K562 (cell line): ENCODE measurements around the gene UBE2D2. TPM values are rescaled to one million over a fixed set of nuclear protein-coding genes. Genes with fewer than 3 reads are reported as not detected.

Source experiments
- AFF1 ChIP-seq, 2 experiments: fragments of 450-650 bp; IDR thresholded peaks; 2 replicates each; pipeline ENCODE4 v1.6.1; 2018; ENCODE audit warnings: mild to moderate bottlenecking in 2 of 2, low read depth in 1 of 2; ENCODE audit not compliant: partially characterized antibody in 2 of 2
- CBX2 ChIP-seq: fragments of 200-600 bp; sonication (generic); IDR thresholded peaks from one replicate; pipeline ENCODE4 v1.6.1; 2012; ENCODE audit warnings: mild to moderate bottlenecking, low read length, inconsistent platforms; ENCODE audit not compliant: insufficient read depth, poor library complexity, severe bottlenecking
- CHD2 ChIP-seq: IDR thresholded peaks from 2 replicates; pipeline ENCODE4 v1.6.1; 2011; ENCODE audit warnings: low read depth, low read length
- ETS2 ChIP-seq: IDR thresholded peaks from 2 replicates; pipeline ENCODE4 v1.6.1; 2016; ENCODE audit warnings: borderline replicate concordance, missing genetic modification characterization, mild to moderate bottlenecking, moderate library complexity, missing compliant biosample characterization; ENCODE audit not compliant: poor library complexity, severe bottlenecking
- KAT8 ChIP-seq: fragments of 450-650 bp; IDR thresholded peaks from 2 replicates; pipeline ENCODE4 v1.6.1; 2016; ENCODE audit warnings: low read depth, mild to moderate bottlenecking
- MCM7 ChIP-seq, 2 experiments: fragments of 450-650 bp; IDR thresholded peaks; 2 replicates each; pipeline ENCODE4 v1.6.1; 2016 to 2018
- MEF2A ChIP-seq: IDR thresholded peaks from 2 replicates; pipeline ENCODE4 v1.6.1; 2011; ENCODE audit warnings: low read depth, mild to moderate bottlenecking, low read length, moderate library complexity; ENCODE audit not compliant: control insufficient read depth
- MYNN ChIP-seq, 2 experiments: sonication (generic); formaldehyde crosslinking in 1 of 2; IDR thresholded peaks; 2 replicates each; pipeline versions ENCODE4 v1.5.0 to v1.6.1; 2016 to 2020; ENCODE audit warnings: antibody characterized with exemption in 1 of 2, missing genetic modification reagents in 1 of 2
- NFATC3 ChIP-seq: fragments of 450-650 bp; IDR thresholded peaks from 2 replicates; pipeline ENCODE4 v1.6.1; 2017; ENCODE audit warnings: mild to moderate bottlenecking
- NR2C2 ChIP-seq, 2 experiments: fragments of 200-800 bp in 1 of 2; sonication (Bioruptor generic) in 1 of 2; sonication (generic) in 1 of 2; formaldehyde crosslinking in 1 of 2; IDR thresholded peaks; 2 replicates each; pipeline versions ENCODE4 v1.6.1 to v1.8.0; 2016 to 2022; ENCODE audit warnings: mild to moderate bottlenecking in 1 of 2, missing compliant biosample characterization in 1 of 2, missing genetic modification characterization in 1 of 2, missing genetic modification reagents in 1 of 2
- RBBP5 ChIP-seq: fragments of 200-600 bp; sonication (generic); IDR thresholded peaks from 2 replicates; pipeline ENCODE4 v1.6.1; 2012; ENCODE audit warnings: borderline replicate concordance, mild to moderate bottlenecking, low read length, control low read depth, inconsistent platforms; ENCODE audit not compliant: insufficient read depth, poor library complexity, severe bottlenecking
- RHOXF2B ChIP-seq: fragments of 250-450 bp; sonication (Bioruptor Pico); conservative IDR thresholded peaks from 2 replicates; pipeline ENCODE4 v1.5.1; 2021
- SOX6 ChIP-seq: fragments of 450-650 bp; IDR thresholded peaks from 2 replicates; pipeline ENCODE4 v1.6.1; 2014; ENCODE audit warnings: mild to moderate bottlenecking
- SRF ChIP-seq, 2 experiments: fragments of 250-450, 450-650 bp in 1 of 2; sonication (Bioruptor Pico) in 1 of 2; sonication (generic) in 1 of 2; formaldehyde crosslinking; IDR thresholded peaks; 2 replicates each; pipeline versions ENCODE4 v1.5.0 to v1.5.1; 2020 to 2022; ENCODE audit warnings: mild to moderate bottlenecking in 1 of 2, missing genetic modification reagents in 1 of 2
- TAF7 ChIP-seq: fragments of 450-650 bp; IDR thresholded peaks from 2 replicates; pipeline ENCODE4 v1.6.1; 2016; ENCODE audit warnings: missing genetic modification characterization, missing compliant biosample characterization
- TOE1 ChIP-seq, 2 experiments: fragments of 450-650 bp in 1 of 2; sonication (generic) in 1 of 2; formaldehyde crosslinking in 1 of 2; IDR thresholded peaks; 2 replicates each; pipeline versions ENCODE4 v1.7.1 to v1.8.0; 2016 to 2022; ENCODE audit warnings: borderline replicate concordance in 2 of 2, mild to moderate bottlenecking in 2 of 2, antibody characterized with exemption in 1 of 2, inconsistent platforms in 1 of 2, low read depth in 1 of 2, missing genetic modification reagents in 1 of 2, moderate library complexity in 1 of 2
- ZBED1 ChIP-seq: IDR thresholded peaks from 2 replicates; pipeline ENCODE4 v1.6.1; 2014
- ZNF121 ChIP-seq: sonication (generic); formaldehyde crosslinking; conservative IDR thresholded peaks from 2 replicates; pipeline ENCODE4 v1.8.0; 2022; ENCODE audit warnings: missing genetic modification reagents
- ZNF57 ChIP-seq: fragments of 450-650 bp; formaldehyde crosslinking; IDR thresholded peaks from 2 replicates; pipeline ENCODE4 v1.4.0; 2020; ENCODE audit warnings: mild to moderate bottlenecking, moderate library complexity
- ZNF589 ChIP-seq: fragments of 200-800 bp; sonication (Bioruptor generic); IDR thresholded peaks from 2 replicates; pipeline ENCODE4 v1.6.1; 2016; ENCODE audit warnings: low read depth, missing genetic modification characterization, missing compliant biosample characterization
- ZNF76 ChIP-seq: fragments of 250-450 bp; sonication (Bioruptor Pico); IDR thresholded peaks from 2 replicates; pipeline ENCODE4 v1.4.0; 2020; ENCODE audit warnings: mild to moderate bottlenecking, moderate library complexity, borderline replicate concordance
- ZNF77 ChIP-seq: fragments of 250-450 bp; sonication (Bioruptor Pico); IDR thresholded peaks from 2 replicates; pipeline ENCODE4 v1.5.0; 2020
- polyA plus RNA-seq, 8 experiments: library from polyadenylated mRNA; depleted of rRNA in 4 of 8; stranded (reverse) in 5 of 8; unstranded in 3 of 8; fragments of >200 nt; fragmentation: Nextera tagmentation in 2 of 8; fragmentation: Illumina TruSeq in 1 of 8; extraction: Ambion mirVana in 2 of 8; extraction: Trizol in 1 of 8; gene quantifications; 2 replicates each; pipeline versions ENCODE4 v1.2.1 to v1.2.3, GENCODE V29; 2011 to 2014; ENCODE audit warnings: inconsistent platforms in 1 of 8, missing spikeins in 1 of 8
- total RNA-seq, 7 experiments: library from RNA; depleted of rRNA in 6 of 7; stranded (reverse); fragments of >200 nt in 6 of 7; fragmentation: Illumina TruSeq in 2 of 7; extraction: Trizol in 2 of 7; gene quantifications; 2 replicates each; pipeline versions ENCODE4 v1.2.1 to v1.2.3, GENCODE V29; 2011 to 2021; ENCODE audit warnings: low replicate concordance in 1 of 7
- TF ChIP-seq, protein P1 (sequence below): fragments of 250-450 bp; sonication (Bioruptor Pico); IDR thresholded peaks from 2 replicates; pipeline ENCODE4 v1.8.0; 2022; ENCODE audit warnings: inconsistent platforms, mild to moderate bottlenecking, moderate library complexity, borderline replicate concordance

Gene UBE2D2
- total and polyA plus RNA-seq, 9 of the 15 experiments (the other 6 are each of a cell fraction or from before 2014, with no cell fraction given) = 53.6 to 198 (median 122) TPM

GRCh38 chr5:139668064-139668880, 107.1 kb downstream of the UBE2D2 start (continued):
- TF ChIP-seq MYNN (IDR thresholded peaks at IDR 0.05) (no peak), MYNN (CRISPR knock-in tag; IDR thresholded peaks at IDR 0.05) (no peak), KAT8 (no peak), SOX6 (no peak), NFATC3 (no peak), MCM7 (IDR thresholded peaks at IDR 0.05) (no peak), SRF (CRISPR knock-in tag; IDR thresholded peaks at IDR 0.05) (no peak), ETS2 (no peak), AFF1 (IDR thresholded peaks at IDR 0.05; ENCODE audit: low read depth in 1 of 2, partially characterized antibody in 2 of 2) (no peak), CBX2 (no peak), RHOXF2B (CRISPR knock-in tag) (no peak), ZNF76 (no peak), ZNF589 (CRISPR knock-in tag) (no peak), ZNF77 (no peak), NR2C2 (CRISPR knock-in tag; IDR thresholded peaks at IDR 0.05) (no peak), NR2C2 (tag; IDR thresholded peaks at IDR 0.05) (no peak), ZNF121 (no peak), MEF2A (no peak), ZNF57 (CRISPR knock-in tag) (no peak), ZBED1 (no peak), RBBP5 (peak; percentile 90), TAF7 (tag) (no peak), TOE1 (IDR thresholded peaks at IDR 0.05; ENCODE audit: borderline replicate concordance) (no peak), TOE1 (CRISPR knock-in tag; IDR thresholded peaks at IDR 0.05; ENCODE audit: borderline replicate concordance, low read depth) (no peak), CHD2 (no peak)
- TF ChIP-seq, protein P1, sequence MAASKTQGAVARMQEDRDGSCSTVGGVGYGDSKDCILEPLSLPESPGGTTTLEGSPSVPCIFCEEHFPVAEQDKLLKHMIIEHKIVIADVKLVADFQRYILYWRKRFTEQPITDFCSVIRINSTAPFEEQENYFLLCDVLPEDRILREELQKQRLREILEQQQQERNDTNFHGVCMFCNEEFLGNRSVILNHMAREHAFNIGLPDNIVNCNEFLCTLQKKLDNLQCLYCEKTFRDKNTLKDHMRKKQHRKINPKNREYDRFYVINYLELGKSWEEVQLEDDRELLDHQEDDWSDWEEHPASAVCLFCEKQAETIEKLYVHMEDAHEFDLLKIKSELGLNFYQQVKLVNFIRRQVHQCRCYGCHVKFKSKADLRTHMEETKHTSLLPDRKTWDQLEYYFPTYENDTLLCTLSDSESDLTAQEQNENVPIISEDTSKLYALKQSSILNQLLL (CRISPR knock-in tag) = no peak
